ENCODE results near the gene PKNOX2.

Gene PKNOX2

DNA sequence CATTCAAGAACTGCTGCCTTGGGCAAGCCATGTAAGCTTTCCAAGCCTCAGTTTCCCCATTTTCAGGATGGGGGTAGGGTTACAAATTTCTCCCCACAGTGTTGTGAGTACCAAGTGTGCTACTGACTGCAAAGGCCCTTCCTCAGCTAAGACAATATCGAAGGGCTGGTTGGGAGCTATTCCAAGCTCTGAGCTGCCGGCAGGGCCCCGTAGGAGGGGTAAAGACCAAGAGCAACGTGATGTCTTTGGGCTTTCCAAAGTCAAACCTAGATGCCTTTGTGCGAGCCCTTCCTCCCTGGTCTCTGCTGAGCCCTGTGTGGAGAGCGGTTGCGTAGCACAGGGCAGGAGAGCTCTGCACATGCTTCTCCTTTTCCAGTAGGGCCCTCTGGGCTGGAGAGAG is 29.3 kb downstream of the PKNOX2 start:
- H3K27ac ChIP-seq: no peak overlapping the region
- H3K4me1 ChIP-seq (ENCODE audit: control insufficient read depth in 1 of 2, insufficient read depth in 1 of 2, low read depth in 1 of 2, low read length in 1 of 2): no peaks in the 10 kb centered on the region
- H3K36me3 ChIP-seq: no peaks in the 10 kb centered on the region
- H3K4me3 ChIP-seq (ENCODE audit: low read depth in 1 of 2, low read length in 1 of 2): no peak overlapping the region
- no peaks in the 10 kb centered on the region for H3K9me3 ChIP-seq
- peaks cover 40% of the 10 kb centered on the region for H3K27me3 ChIP-seq
- TF ChIP-seq, protein P1, sequence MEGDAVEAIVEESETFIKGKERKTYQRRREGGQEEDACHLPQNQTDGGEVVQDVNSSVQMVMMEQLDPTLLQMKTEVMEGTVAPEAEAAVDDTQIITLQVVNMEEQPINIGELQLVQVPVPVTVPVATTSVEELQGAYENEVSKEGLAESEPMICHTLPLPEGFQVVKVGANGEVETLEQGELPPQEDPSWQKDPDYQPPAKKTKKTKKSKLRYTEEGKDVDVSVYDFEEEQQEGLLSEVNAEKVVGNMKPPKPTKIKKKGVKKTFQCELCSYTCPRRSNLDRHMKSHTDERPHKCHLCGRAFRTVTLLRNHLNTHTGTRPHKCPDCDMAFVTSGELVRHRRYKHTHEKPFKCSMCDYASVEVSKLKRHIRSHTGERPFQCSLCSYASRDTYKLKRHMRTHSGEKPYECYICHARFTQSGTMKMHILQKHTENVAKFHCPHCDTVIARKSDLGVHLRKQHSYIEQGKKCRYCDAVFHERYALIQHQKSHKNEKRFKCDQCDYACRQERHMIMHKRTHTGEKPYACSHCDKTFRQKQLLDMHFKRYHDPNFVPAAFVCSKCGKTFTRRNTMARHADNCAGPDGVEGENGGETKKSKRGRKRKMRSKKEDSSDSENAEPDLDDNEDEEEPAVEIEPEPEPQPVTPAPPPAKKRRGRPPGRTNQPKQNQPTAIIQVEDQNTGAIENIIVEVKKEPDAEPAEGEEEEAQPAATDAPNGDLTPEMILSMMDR (IDR thresholded peaks at IDR 0.05): no peak

- no peak overlapping the region for H3K4me3 ChIP-seq (ENCODE audit: low read depth in 1 of 2, low read length in 1 of 2)
- no peaks in the 10 kb centered on the region for H3K27me3 ChIP-seq
- H3K27ac ChIP-seq: no peak overlapping the region
- H3K36me3 ChIP-seq: no peaks in the 10 kb centered on the region
- H3K9me3 ChIP-seq: no peaks in the 10 kb centered on the region
- TF ChIP-seq, protein P1 (IDR thresholded peaks at IDR 0.05): no peak
- H3K4me1 ChIP-seq (ENCODE audit: control insufficient read depth in 1 of 2, insufficient read depth in 1 of 2, low read depth in 1 of 2, low read length in 1 of 2): no peaks in the 10 kb centered on the region
These were observed 35.4 kb downstream of the PKNOX2 start for GRCh38 chr11:125199915-125200314.

DNA sequence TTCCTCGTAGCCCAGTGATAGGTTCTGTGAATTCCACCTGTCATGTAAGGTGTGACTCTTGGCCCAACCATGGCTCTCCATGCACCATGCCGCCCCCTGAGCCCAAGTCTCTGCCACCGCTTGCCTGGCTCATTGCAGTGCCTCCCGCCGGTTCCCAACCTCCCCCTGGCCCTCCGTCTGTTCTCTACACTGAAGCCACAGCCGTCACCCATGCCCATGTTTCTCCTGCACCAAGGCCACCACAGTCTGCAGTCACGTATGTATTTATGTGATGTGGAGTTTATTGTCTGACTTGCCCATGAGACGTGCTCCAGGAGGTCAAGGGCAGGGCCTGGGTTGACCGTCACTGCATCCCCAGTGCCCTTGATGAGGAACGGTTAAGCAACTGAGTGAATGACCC is 35.9 kb downstream of the PKNOX2 start:
- Histone ChIP-seq H3K36me3 (no peaks in the 10 kb centered on the region), H3K4me1 (ENCODE audit: control insufficient read depth in 1 of 2, insufficient read depth in 1 of 2, low read depth in 1 of 2, low read length in 1 of 2) (no peaks in the 10 kb centered on the region), H3K27ac (no peak overlapping the region), H3K4me3 (ENCODE audit: low read depth in 1 of 2, low read length in 1 of 2) (no peak overlapping the region), H3K9me3 (no peaks in the 10 kb centered on the region), H3K27me3 (no peaks in the 10 kb centered on the region)
- TF ChIP-seq, protein P1 (IDR thresholded peaks at IDR 0.05): no peak

- H3K36me3 ChIP-seq: no peaks in the 10 kb centered on the region
- TF ChIP-seq, protein P1 (IDR thresholded peaks at IDR 0.05): no peak
- no peaks in the 10 kb centered on the region for H3K4me1 ChIP-seq (ENCODE audit: control insufficient read depth in 1 of 2, insufficient read depth in 1 of 2, low read depth in 1 of 2, low read length in 1 of 2)
- no peak overlapping the region for H3K27ac ChIP-seq
- no peaks in the 10 kb centered on the region for H3K27me3 ChIP-seq
- no peaks in the 10 kb centered on the region for H3K9me3 ChIP-seq
- H3K4me3 ChIP-seq (ENCODE audit: low read depth in 1 of 2, low read length in 1 of 2): no peak overlapping the region
These were observed 37.1 kb downstream of the PKNOX2 start for GRCh38 chr11:125201525-125202141.

DNA sequence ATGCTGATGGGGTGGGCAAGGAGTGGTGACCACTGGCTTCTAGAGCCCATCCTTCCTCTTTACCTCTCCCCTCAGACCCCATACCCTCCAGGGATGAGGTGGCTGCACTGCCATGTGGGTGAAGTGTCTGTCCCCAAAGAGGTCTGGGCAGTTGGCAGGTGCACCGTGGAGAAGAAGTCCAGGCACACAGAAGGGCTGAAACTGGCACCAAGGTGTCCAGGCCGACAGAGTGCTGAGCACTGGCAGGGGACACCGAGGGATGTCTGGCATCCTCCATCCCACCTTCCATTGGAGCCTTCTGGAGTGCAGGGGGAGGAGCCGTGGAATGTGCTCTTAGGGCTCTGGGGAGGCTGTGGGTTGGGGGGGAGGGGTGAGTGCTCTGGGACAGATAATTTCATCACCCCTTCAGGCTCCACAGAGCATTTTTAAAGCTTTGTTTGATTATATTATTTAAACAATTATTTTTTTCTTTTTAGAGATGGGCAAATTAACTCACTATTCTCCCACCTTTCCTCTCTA is 37.9 kb downstream of the PKNOX2 start:
- Histone ChIP-seq H3K27me3 (no peaks in the 10 kb centered on the region), H3K4me3 (ENCODE audit: low read depth in 1 of 2, low read length in 1 of 2) (no peak overlapping the region), H3K27ac (no peak overlapping the region), H3K36me3 (no peaks in the 10 kb centered on the region), H3K4me1 (ENCODE audit: control insufficient read depth in 1 of 2, insufficient read depth in 1 of 2, low read depth in 1 of 2, low read length in 1 of 2) (no peaks in the 10 kb centered on the region), H3K9me3 (no peaks in the 10 kb centered on the region)
- TF ChIP-seq, protein P1 (IDR thresholded peaks at IDR 0.05): no peak
